ENCODE data around the gene RIC1. TPM values are rescaled to one million over a fixed set of nuclear protein-coding genes. Genes with fewer than 3 reads are reported as not detected.

RIC1 gene
- total and polyA plus RNA-seq, 2 of the 13 experiments (the other 11 are each of a cell fraction or from before 2014, with no cell fraction given), result 18.2 to 19.0 TPM

DNA sequence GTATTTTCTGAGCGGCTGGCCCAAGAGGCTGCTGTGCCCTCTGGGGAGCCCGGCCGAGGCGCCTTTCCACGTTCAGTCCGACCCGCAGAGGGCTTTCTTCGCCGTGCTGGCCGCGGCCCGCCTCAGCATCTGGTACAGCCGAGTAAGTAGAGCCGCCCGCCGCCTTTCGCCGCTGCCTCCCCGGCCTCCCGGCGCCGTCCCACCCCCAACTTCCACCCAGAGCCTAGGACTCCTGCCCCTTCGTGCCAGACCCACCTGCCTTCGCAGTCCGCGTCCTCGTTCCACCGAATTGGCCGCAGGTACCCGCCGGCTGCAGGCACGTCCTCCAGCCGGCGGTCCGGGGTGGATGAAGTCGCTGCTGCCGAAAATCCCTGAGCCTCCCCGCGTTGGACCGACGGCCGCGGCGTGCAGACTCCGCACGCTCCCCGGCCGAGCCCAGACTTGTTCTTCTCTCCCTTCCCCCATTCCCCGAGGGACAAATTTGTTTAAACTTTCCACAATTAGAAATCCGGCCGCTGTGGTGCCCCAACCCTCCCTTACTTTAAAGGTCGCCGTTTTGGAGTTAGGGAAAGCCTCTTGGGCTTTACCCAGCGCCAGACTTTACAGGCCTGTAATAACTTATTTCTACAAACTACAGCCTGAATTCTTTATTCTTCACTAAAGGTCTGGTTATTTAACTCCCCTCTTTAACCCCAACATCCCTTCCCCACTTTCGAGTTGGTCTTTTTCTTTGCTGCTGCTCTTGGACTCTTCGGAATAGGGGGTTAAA is 589 bp downstream of the RIC1 start (continued):
- TF ChIP-seq, protein P1, sequence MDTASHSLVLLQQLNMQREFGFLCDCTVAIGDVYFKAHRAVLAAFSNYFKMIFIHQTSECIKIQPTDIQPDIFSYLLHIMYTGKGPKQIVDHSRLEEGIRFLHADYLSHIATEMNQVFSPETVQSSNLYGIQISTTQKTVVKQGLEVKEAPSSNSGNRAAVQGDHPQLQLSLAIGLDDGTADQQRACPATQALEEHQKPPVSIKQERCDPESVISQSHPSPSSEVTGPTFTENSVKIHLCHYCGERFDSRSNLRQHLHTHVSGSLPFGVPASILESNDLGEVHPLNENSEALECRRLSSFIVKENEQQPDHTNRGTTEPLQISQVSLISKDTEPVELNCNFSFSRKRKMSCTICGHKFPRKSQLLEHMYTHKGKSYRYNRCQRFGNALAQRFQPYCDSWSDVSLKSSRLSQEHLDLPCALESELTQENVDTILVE (CRISPR knock-in tag; IDR thresholded peaks at IDR 0.05), result peak; percentile 18; the same call in 1 of the 2 replicates
- TF ChIP-seq MATR3 (CRISPR knock-in tag; IDR thresholded peaks at IDR 0.05) (no peak), NFRKB (IDR thresholded peaks at IDR 0.05) (no peak), MTF1 (CRISPR knock-in tag; IDR thresholded peaks at IDR 0.05) (0 out of 2 replicates have a peak, but pooled peaks have one; percentile 23), JDP2 (CRISPR knock-in tag; IDR thresholded peaks at IDR 0.05; ENCODE audit: borderline replicate concordance) (no peak), SPEN (CRISPR knock-in tag; IDR thresholded peaks at IDR 0.05; ENCODE audit: low read depth) (no peak), ZNF230 (CRISPR knock-in tag; IDR thresholded peaks at IDR 0.05) (no peak)
- TF ChIP-seq, protein P2, sequence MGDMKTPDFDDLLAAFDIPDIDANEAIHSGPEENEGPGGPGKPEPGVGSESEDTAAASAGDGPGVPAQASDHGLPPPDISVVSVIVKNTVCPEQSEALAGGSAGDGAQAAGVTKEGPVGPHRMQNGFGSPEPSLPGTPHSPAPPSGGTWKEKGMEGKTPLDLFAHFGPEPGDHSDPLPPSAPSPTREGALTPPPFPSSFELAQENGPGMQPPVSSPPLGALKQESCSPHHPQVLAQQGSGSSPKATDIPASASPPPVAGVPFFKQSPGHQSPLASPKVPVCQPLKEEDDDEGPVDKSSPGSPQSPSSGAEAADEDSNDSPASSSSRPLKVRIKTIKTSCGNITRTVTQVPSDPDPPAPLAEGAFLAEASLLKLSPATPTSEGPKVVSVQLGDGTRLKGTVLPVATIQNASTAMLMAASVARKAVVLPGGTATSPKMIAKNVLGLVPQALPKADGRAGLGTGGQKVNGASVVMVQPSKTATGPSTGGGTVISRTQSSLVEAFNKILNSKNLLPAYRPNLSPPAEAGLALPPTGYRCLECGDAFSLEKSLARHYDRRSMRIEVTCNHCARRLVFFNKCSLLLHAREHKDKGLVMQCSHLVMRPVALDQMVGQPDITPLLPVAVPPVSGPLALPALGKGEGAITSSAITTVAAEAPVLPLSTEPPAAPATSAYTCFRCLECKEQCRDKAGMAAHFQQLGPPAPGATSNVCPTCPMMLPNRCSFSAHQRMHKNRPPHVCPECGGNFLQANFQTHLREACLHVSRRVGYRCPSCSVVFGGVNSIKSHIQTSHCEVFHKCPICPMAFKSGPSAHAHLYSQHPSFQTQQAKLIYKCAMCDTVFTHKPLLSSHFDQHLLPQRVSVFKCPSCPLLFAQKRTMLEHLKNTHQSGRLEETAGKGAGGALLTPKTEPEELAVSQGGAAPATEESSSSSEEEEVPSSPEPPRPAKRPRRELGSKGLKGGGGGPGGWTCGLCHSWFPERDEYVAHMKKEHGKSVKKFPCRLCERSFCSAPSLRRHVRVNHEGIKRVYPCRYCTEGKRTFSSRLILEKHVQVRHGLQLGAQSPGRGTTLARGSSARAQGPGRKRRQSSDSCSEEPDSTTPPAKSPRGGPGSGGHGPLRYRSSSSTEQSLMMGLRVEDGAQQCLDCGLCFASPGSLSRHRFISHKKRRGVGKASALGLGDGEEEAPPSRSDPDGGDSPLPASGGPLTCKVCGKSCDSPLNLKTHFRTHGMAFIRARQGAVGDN (CRISPR knock-in tag; IDR thresholded peaks at IDR 0.05), result no peak; the same call in 1 of the 2 replicates
- TF ChIP-seq, protein P3, sequence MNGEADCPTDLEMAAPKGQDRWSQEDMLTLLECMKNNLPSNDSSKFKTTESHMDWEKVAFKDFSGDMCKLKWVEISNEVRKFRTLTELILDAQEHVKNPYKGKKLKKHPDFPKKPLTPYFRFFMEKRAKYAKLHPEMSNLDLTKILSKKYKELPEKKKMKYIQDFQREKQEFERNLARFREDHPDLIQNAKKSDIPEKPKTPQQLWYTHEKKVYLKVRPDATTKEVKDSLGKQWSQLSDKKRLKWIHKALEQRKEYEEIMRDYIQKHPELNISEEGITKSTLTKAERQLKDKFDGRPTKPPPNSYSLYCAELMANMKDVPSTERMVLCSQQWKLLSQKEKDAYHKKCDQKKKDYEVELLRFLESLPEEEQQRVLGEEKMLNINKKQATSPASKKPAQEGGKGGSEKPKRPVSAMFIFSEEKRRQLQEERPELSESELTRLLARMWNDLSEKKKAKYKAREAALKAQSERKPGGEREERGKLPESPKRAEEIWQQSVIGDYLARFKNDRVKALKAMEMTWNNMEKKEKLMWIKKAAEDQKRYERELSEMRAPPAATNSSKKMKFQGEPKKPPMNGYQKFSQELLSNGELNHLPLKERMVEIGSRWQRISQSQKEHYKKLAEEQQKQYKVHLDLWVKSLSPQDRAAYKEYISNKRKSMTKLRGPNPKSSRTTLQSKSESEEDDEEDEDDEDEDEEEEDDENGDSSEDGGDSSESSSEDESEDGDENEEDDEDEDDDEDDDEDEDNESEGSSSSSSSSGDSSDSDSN (CRISPR knock-in tag; IDR thresholded peaks at IDR 0.05), result peak; percentile 76; the same call in 1 of the 2 replicates
- TF ChIP-seq, protein P4, sequence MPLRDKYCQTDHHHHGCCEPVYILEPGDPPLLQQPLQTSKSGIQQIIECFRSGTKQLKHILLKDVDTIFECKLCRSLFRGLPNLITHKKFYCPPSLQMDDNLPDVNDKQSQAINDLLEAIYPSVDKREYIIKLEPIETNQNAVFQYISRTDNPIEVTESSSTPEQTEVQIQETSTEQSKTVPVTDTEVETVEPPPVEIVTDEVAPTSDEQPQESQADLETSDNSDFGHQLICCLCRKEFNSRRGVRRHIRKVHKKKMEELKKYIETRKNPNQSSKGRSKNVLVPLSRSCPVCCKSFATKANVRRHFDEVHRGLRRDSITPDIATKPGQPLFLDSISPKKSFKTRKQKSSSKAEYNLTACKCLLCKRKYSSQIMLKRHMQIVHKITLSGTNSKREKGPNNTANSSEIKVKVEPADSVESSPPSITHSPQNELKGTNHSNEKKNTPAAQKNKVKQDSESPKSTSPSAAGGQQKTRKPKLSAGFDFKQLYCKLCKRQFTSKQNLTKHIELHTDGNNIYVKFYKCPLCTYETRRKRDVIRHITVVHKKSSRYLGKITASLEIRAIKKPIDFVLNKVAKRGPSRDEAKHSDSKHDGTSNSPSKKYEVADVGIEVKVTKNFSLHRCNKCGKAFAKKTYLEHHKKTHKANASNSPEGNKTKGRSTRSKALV (CRISPR knock-in tag; IDR thresholded peaks at IDR 0.05), result no peak
- TF ChIP-seq, protein P5, sequence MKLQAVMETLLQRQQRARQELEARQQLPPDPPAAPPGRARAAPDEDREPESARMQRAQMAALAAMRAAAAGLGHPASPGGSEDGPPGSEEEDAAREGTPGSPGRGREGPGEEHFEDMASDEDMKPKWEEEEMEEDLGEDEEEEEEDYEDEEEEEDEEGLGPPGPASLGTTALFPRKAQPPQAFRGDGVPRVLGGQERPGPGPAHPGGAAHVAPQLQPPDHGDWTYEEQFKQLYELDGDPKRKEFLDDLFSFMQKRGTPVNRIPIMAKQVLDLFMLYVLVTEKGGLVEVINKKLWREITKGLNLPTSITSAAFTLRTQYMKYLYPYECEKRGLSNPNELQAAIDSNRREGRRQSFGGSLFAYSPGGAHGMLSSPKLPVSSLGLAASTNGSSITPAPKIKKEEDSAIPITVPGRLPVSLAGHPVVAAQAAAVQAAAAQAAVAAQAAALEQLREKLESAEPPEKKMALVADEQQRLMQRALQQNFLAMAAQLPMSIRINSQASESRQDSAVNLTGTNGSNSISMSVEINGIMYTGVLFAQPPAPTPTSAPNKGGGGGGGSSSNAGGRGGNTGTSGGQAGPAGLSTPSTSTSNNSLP (IDR thresholded peaks at IDR 0.05; ENCODE audit: low read depth, low read length), result no peak
- TF ChIP-seq, protein P6, sequence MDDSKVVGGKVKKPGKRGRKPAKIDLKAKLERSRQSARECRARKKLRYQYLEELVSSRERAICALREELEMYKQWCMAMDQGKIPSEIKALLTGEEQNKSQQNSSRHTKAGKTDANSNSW (CRISPR knock-in tag; IDR thresholded peaks at IDR 0.05; ENCODE audit: borderline replicate concordance), result no peak
- TF ChIP-seq, protein P7, sequence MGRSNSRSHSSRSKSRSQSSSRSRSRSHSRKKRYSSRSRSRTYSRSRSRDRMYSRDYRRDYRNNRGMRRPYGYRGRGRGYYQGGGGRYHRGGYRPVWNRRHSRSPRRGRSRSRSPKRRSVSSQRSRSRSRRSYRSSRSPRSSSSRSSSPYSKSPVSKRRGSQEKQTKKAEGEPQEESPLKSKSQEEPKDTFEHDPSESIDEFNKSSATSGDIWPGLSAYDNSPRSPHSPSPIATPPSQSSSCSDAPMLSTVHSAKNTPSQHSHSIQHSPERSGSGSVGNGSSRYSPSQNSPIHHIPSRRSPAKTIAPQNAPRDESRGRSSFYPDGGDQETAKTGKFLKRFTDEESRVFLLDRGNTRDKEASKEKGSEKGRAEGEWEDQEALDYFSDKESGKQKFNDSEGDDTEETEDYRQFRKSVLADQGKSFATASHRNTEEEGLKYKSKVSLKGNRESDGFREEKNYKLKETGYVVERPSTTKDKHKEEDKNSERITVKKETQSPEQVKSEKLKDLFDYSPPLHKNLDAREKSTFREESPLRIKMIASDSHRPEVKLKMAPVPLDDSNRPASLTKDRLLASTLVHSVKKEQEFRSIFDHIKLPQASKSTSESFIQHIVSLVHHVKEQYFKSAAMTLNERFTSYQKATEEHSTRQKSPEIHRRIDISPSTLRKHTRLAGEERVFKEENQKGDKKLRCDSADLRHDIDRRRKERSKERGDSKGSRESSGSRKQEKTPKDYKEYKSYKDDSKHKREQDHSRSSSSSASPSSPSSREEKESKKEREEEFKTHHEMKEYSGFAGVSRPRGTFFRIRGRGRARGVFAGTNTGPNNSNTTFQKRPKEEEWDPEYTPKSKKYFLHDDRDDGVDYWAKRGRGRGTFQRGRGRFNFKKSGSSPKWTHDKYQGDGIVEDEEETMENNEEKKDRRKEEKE (IDR thresholded peaks at IDR 0.05), result no peak
